IPS-20b (cell line): Measurements from ENCODE around the gene RAPGEF4.

Experiments used
- H3K27ac ChIP-seq: one replicate; pipeline ENCODE4 v1.5.1; 2013; ENCODE audit warnings: low read length
- H3K27me3 ChIP-seq: 2 replicates; pipeline ENCODE4 v1.6.1; 2013; ENCODE audit warnings: mild to moderate bottlenecking, low read length, inconsistent platforms; ENCODE audit not compliant: insufficient read depth
- H3K36me3 ChIP-seq: 2 replicates; pipeline ENCODE4 v1.6.1; 2013; ENCODE audit warnings: low read depth, mild to moderate bottlenecking, inconsistent platforms, low read length, moderate library complexity; ENCODE audit not compliant: insufficient read depth
- H3K4me1 ChIP-seq: 2 replicates; pipeline ENCODE4 v1.6.1; 2013; ENCODE audit warnings: mild to moderate bottlenecking, control low read depth, inconsistent platforms, low read length, moderate library complexity; ENCODE audit not compliant: insufficient read depth
- H3K4me3 ChIP-seq: 2 replicates; pipeline ENCODE4 v1.5.1; 2013; ENCODE audit warnings: mild to moderate bottlenecking, low read length, inconsistent platforms
- H3K9ac ChIP-seq: 2 replicates; pipeline ENCODE4 v1.6.1; 2013; ENCODE audit warnings: low read depth, mild to moderate bottlenecking, inconsistent platforms, low read length, moderate library complexity
- H3K9me3 ChIP-seq: 2 replicates; pipeline ENCODE4 v1.6.1; 2013; ENCODE audit warnings: mild to moderate bottlenecking, low read depth, low read length, inconsistent platforms; ENCODE audit not compliant: insufficient read depth

The RAPGEF4 gene

GRCh38 chr2:172834881-172835280, 99.2 kb downstream of the RAPGEF4 start:
- no peak overlapping the region for H3K9ac ChIP-seq
- no peaks in the 10 kb centered on the region for H3K4me1 ChIP-seq
- no peak overlapping the region for H3K4me3 ChIP-seq
- no peaks in the 10 kb centered on the region for H3K36me3 ChIP-seq
- H3K9me3 ChIP-seq: no peaks in the 10 kb centered on the region
- no peak overlapping the region for H3K27ac ChIP-seq
- H3K27me3 ChIP-seq: no peaks in the 10 kb centered on the region

GRCh38 chr2:172836347-172836821, 100.7 kb downstream of the RAPGEF4 start:
- Histone ChIP-seq H3K4me3 (no peak overlapping the region), H3K9ac (no peak overlapping the region), H3K9me3 (no peaks in the 10 kb centered on the region), H3K4me1 (no peaks in the 10 kb centered on the region), H3K36me3 (no peaks in the 10 kb centered on the region), H3K27ac (no peak overlapping the region), H3K27me3 (no peaks in the 10 kb centered on the region)

GRCh38 chr2:172836827-172837226, 101.2 kb downstream of the RAPGEF4 start:
- Histone ChIP-seq H3K27me3 (no peaks in the 10 kb centered on the region), H3K4me1 (no peaks in the 10 kb centered on the region), H3K9ac (no peak overlapping the region), H3K27ac (no peak overlapping the region), H3K36me3 (no peaks in the 10 kb centered on the region), H3K4me3 (no peak overlapping the region), H3K9me3 (no peaks in the 10 kb centered on the region)

GRCh38 chr2:172839446-172839845, 103.8 kb downstream of the RAPGEF4 start:
- Histone ChIP-seq H3K27me3 (no peaks in the 10 kb centered on the region), H3K27ac (no peak overlapping the region), H3K9ac (no peak overlapping the region), H3K4me1 (no peaks in the 10 kb centered on the region), H3K9me3 (no peaks in the 10 kb centered on the region), H3K4me3 (no peak overlapping the region), H3K36me3 (no peaks in the 10 kb centered on the region)

DNA sequence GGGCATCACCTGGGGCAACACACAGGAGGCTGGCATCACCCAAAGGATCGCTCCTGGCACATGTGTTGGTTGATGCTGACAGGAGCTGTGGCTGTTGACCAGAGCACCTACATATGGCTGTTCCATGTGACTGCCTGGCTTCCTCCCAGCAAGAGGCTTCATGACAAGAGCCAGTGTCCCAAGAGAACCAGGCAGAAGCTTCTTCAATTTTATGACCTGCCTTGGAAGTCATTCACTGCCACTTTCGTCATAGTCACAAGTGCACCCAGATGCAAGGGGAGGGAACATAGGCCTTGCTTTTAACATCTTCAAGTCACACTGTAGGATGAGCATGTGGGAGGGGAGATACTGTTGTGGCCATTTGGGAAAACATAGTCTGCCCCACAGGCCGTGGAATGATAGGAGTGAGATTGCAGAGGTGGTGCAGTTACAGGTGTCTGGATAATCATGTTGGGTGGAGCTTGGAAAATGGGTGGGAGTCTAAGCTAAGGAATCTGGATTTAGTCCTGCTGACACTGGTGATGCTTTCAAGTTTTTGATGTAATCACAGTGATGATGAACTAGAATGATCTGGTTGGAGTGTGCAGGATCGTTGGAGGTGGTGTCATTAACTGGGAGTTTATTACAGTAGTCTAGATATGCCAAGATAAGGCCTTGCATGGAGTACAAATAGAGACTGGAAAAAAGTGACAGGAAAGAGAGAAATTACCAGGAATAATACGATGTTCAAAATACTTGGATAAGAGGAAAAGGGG, 107.0 kb downstream of the RAPGEF4 start:
- no peaks in the 10 kb centered on the region for H3K36me3 ChIP-seq
- H3K27me3 ChIP-seq: no peaks in the 10 kb centered on the region
- H3K4me3 ChIP-seq: no peak overlapping the region
- no peak overlapping the region for H3K9ac ChIP-seq
- H3K4me1 ChIP-seq: no peaks in the 10 kb centered on the region
- H3K27ac ChIP-seq: no peak overlapping the region
- no peaks in the 10 kb centered on the region for H3K9me3 ChIP-seq

DNA sequence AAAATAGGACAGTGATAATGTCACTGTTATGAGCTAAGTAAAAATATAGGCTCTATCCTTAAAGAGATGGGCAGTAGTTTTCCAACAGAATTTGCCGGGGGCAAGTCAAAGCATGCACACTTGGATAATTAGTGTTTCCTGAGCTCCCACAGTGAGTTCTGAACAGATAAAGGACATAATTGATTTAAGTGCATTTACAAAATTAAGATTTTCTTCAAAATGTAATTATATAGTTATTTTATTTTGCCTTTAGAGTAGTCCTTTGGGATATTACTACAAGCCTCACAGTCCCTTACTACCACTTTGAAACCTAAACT, 107.6 kb downstream of the RAPGEF4 start:
- no peak overlapping the region for H3K27ac ChIP-seq
- no peak overlapping the region for H3K9ac ChIP-seq
- no peak overlapping the region for H3K4me3 ChIP-seq
- H3K27me3 ChIP-seq: no peaks in the 10 kb centered on the region
- no peaks in the 10 kb centered on the region for H3K4me1 ChIP-seq
- H3K9me3 ChIP-seq: no peaks in the 10 kb centered on the region
- no peaks in the 10 kb centered on the region for H3K36me3 ChIP-seq

DNA sequence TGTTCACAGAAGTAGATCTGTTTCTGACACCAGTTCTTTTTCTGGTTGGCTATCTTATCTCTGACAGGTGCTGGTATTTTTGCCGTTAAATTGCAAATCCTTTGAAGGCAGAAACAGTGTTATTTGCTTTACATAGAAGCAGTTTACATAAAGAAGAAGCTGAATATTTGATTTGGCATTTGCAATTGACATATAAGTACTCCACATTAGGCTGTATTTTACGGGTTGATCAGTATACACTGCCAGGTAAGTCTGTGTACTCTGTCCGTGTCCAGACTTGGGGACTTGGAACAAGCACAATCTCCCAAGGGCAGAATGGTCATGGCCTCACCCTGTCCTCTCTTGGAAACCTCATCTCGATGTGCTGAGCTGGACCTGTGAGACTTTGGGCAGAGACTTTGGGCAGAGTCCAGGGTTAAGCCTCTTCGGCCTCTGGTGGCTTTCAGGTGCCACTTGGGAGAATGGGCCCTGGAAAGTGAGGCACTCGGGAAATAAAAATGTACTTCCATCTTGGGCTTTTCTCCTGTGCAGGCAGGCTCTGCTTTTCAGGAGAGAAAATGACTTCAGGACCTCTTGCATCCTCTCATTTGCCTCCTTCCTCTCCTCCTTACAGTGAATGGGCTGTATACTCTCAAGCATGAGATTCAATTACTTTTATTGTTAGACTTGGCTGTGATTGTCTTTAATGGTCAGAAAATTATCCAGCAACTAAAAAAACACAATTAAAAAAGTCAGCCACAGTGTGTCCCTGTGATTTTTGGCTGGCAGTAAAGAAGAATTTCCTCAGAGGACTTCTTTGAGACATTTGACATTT, 108.5 kb downstream of the RAPGEF4 start:
- no peaks in the 10 kb centered on the region for H3K9me3 ChIP-seq
- no peak overlapping the region for H3K4me3 ChIP-seq
- H3K27ac ChIP-seq: no peak overlapping the region
- no peaks in the 10 kb centered on the region for H3K27me3 ChIP-seq
- no peaks in the 10 kb centered on the region for H3K36me3 ChIP-seq
- no peak overlapping the region for H3K9ac ChIP-seq
- H3K4me1 ChIP-seq: no peaks in the 10 kb centered on the region

GRCh38 chr2:172845028-172845630, 109.5 kb downstream of the RAPGEF4 start:
- Histone ChIP-seq H3K4me3 (no peak overlapping the region), H3K4me1 (no peaks in the 10 kb centered on the region), H3K36me3 (no peaks in the 10 kb centered on the region), H3K9ac (no peak overlapping the region), H3K27ac (no peak overlapping the region), H3K9me3 (no peaks in the 10 kb centered on the region), H3K27me3 (no peaks in the 10 kb centered on the region)

GRCh38 chr2:172846551-172846950, 110.9 kb downstream of the RAPGEF4 start:
- Histone ChIP-seq H3K4me3 (no peak overlapping the region), H3K4me1 (no peaks in the 10 kb centered on the region), H3K27ac (no peak overlapping the region), H3K27me3 (no peaks in the 10 kb centered on the region), H3K36me3 (no peaks in the 10 kb centered on the region), H3K9ac (no peak overlapping the region), H3K9me3 (peaks cover 1% of the 10 kb centered on the region; the same call in 1 of the 2 replicates)

- no peaks in the 10 kb centered on the region for H3K27me3 ChIP-seq
- no peak overlapping the region for H3K4me3 ChIP-seq
- peaks cover 3% of the 10 kb centered on the region; the same call in 1 of the 2 replicates for H3K9me3 ChIP-seq
- no peaks in the 10 kb centered on the region for H3K4me1 ChIP-seq
- H3K9ac ChIP-seq: no peak overlapping the region
- no peak overlapping the region for H3K27ac ChIP-seq
- no peaks in the 10 kb centered on the region for H3K36me3 ChIP-seq
Measured at GRCh38 chr2:172847188-172847587, 111.5 kb downstream of the RAPGEF4 start.

GRCh38 chr2:172848519-172848918, 112.9 kb downstream of the RAPGEF4 start:
- Histone ChIP-seq H3K9me3 (peaks cover 3% of the 10 kb centered on the region; the same call in 1 of the 2 replicates), H3K36me3 (no peaks in the 10 kb centered on the region), H3K4me3 (no peak overlapping the region), H3K9ac (no peak overlapping the region), H3K27ac (no peak overlapping the region), H3K27me3 (no peaks in the 10 kb centered on the region), H3K4me1 (no peaks in the 10 kb centered on the region)
